HG03095 (cell line): ENCODE data around the gene CLIC3.

Experiments used
- ATAC-seq: cut with Tn5 transposase; IDR thresholded peaks from one replicate; pipeline ENCODE4 v1.9.1; 2021; ENCODE audit warnings: moderate library complexity; ENCODE audit not compliant: unreplicated experiment

CLIC3 gene

DNA sequence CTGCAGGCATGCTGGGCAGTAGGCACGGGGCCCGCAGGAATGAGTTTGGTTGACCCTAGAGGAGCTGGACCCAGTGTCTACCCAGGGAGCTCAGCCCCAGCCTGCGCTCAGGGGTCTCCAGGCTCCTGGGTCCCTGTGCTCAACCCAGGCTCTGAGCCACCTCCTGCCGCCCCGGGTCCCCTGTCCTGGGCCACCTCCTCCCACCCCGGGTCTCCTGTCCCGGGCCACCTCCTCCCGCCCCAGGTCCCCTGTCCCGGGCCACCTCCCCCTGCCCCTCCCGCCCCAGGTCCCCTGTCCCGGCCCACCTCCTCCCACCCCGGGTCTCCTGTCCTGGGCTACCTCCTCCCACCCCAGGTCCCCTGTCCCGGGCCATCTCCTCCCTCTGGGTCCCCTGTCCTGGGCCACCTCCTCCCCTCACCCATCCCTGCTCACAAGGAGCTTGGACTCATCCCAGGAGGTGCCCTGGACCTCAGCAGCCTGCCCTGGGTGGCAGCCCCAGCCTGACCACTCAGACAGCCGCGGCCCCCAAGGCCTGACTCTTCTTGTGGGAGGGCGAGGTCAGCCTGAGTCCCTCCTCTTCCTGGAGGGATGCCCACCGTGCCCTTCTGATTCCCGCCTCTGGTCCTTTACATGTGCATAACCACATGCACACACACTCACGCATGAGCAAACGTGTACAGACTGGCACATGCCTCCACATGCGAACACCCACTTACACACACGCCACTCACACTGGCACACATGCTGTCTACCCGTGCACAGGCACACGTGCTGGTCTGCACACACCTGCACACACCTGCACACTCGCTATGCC lies 41.9 kb downstream of the CLIC3 start:
- ATAC-seq = no peak

DNA sequence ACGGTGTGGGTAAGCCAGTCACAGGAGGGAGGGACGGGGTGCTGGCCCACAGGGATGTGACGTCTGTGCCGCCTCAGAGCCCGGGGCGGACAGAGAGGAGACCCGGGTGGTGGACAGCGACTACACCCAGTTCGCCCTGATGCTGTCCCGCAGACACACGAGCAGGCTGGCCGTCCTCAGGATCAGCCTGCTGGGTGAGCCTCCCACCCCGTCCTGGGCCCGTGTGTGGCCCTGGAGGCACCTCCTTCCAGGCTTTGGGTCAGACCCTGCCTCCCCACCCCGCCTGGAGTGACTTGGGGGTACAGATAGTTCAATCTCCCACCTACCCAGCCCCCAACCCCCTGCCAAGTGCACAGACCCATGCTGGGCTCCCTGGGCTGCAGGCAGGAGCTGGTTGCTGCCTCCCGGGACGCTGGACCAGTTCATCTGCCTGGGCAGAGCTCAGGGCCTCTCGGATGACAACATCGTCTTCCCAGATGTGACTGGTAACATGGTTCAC lies 42.5 kb downstream of the CLIC3 start:
- ATAC-seq = no peak

DNA sequence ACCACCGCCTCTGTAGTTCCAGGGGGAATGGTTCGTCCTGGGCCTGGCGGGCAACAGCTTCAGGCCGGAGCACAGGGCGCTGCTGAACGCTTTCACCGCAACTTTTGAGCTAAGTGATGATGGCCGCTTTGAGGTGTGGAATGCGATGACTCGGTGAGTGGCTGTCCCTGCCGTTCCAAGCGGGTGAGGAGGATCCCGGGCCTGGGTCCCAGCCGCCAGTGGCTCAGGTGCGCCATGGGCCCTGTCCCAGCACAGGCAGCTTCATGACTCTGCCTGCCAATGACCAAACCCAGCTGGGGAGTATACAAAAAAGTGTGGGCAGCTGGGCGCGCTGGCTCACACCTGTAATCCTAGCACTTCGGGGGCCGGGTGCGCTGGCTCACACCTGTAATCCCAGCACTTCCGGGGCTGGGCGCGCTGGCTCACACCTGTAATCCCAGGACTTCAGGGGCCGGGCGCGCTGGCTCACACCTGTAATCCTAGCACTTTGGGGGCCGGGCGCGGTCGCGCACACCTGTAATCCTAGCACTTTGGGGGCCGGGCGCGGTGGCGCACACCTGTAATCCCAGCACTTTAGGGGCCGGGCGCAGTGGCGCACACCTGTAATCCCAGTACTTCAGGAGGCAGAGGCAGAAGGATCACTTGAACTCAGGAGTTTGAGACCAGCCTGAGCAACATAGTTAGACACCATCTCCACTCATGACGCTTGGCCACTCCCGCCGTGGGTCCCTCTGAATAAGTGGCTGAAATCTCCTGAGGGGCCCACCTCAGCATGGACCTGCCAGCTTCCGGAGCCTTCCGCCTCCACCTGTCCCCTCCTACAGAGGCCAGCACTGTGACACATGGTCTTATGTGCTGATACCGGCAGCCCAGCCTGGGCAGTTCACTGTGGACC lies 43.2 kb downstream of the CLIC3 start:
- no peak for ATAC-seq

DNA sequence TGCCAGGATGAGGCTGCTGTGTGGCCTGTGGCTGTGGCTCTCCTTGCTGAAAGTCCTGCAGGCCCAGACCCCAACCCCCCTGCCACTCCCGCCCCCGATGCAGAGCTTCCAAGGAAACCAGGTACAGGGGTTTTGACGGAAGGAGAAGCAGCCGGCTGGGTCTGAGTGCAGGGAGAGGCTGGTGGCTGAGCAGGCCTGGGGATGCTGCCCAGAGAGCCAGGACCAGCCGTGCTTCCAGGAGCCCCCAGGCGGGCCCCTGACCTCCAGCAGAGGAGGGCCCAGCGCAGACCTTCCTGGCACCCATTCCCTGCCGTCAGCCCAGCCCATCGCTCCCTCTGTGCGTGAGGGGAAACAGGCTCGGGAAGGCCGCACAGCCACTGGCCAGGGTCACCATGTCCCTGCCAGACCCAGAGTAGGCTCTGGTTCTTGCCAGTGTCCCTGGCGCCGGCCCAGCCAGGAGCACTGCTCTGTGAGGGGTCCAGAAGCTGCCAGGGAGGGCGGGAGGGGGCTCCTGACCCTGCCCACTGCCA lies 44.0 kb downstream of the CLIC3 start:
- ATAC-seq = no peak

DNA sequence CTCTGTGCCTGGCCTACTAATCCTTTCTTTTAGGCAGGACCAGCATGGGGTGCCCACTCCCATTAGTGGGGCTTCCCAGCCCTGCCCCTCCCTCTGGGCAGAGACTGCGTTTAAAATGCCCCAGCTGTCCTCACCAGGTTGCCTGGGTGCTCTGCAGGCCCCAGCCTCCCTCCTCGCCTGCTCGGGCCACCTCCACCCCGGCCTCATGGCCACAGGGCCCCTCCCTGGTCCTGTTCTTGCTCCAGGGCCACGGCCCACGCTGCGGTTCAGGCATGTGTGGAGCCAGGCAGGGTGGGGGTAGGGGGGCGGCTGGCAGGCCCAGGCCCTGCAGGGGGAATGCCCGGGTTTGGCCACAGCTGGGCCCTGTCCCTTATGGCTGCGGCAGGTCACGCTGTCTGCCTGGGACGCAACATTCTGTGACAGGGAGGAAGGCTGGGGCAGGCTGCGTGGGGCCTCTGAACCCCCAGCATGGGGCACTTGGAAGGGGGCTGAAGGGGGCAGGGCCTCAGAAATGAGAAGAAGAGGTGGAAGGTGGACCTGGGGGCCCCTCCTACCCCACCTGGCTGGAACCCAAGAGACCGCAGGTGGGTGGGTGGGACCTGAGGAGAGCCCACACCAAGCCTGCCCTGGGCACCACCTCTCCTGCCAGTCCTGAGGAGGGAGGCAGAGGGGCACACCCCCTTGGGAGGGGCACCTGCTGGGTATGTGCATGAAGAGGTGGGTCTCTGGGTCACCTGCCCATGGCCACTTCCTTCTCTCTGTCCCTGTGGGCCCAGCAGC lies 44.6 kb downstream of the CLIC3 start, which contains the start of gene LCN12:
TSS of gene LCN12 (plus strand) at position 733 of the 780 bp plus-strand sequence. CDS start 55 bp downstream, outside the sequence.
- ATAC-seq = no peak

DNA sequence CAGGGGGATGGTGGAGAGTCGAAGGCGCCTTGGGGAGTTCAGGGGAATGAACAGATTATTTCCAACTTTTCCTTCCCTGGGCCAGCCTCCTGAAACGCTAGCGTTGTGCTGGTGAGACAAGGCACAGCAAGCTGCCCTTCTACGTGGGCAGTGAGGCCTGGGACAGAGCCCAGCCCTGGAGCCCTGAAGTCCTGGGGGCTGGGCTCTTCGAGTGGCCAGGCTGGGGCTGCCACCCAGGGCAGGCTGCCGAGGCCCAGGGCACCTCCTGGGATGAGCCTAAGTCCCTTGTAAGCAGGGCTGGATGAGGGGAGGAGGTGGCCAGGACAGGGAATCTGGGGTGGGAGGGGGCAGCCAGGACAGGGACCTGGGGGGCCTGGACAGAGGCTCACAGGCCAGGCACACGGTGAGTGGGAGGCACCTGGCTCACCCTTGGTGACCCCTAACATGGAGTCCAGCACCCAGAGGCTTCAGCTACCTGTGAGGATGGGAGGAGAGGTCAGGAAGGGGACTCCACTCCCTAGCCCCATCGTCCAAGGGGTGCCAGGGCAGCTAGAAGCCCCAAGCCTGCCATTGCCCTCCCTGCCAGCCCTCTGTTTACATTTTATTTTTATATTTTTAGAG lies 45.6 kb downstream of the CLIC3 start:
- no peak for ATAC-seq

DNA sequence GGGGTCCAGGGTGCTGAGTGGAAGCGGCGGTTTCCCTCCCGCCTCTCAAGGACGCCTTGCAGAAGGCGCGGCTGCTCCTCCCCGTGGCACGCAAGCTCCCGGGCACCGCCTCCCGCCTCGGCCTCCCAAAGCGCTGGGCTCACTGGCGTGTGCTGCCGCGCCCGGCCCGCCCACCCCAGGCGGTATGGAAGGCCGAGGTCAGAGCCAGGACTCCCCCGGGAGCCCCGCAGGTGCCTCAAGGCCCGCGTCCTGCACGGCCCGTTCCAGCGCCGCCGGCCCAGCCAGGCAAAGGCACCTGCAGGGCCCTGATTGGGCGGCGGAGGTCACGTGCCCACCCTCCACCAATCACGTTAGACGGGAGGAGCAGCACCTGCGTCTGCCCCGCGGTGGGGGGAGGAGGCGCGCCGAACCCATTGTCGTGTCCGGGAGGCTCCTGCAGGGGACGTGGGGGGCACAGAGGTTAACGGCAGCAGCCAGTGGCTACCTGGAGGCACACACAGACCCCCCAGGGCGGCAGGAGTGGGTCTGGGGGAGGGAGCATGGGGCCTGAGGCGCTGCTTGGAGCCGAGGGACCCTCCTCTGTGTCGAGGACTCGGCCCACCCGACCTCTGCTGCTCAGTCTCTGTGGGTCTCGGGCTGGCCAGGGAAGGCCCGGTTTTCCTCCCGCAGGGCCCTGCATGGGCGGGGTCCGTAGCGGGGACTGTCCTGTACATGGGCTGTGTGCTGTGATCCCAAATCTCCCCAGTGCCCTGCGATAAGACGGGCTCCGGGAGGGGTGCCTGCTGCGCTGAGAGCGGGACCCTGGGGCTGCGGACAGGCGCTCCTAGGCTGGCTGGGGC lies 46.3 kb downstream of the CLIC3 start:
- ATAC-seq = peak; percentile 65

DNA sequence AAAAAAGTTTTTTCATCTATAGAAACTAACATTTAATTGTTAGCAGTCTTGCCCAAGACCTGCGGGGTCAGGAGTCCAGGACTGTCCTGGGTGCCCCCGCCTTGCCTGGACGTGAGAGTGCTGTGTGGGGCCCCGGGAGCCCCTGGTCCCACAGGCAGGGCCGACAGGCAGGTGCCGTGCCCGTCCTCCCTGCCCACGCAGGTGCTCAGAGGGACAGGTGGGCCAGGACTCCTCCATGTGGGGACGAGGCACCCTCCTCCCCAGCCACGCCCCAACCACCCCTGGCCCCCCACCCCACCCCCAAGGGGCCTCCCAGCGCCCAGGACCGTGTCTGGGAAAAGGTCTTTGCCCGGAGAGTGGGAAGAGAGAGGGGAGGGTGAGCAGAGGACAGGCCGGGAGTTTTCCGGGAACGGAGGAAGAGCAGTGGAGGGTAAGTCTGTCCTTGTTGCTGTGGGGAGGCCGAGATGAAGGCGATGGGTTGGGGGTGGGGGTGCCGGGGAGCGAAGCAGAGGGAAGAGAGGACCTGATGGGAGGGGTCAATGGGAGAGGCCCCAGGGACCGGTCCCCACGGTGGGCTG lies 47.0 kb downstream of the CLIC3 start:
- ATAC-seq = no peak

DNA sequence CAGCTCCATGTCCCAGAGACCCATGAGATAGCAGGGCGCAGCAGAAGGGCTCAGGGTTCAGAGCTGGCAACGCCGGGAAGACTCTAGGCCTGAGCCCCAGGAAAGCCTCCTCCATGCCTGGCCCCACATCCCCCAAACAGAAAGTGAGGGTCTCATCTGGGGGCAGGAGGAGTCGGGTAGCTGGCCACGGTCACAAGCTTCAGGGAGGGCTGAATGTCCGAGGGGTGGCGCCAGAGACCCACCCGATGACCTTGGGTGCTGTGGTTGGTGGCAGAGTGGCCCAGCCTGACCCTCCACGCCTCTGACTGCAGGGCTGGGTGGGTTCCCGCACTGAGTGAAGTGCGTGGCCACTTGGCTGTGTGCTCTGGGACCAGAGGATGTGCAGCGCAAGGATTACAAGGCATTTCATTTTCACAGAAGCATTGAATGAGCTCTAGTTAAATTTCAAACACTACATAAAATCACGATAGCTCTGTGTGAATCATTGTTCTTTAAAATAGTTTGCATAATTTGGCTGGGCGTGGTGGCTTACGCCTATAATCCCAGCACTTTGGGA lies 48.3 kb downstream of the CLIC3 start:
- ATAC-seq = no peak

DNA sequence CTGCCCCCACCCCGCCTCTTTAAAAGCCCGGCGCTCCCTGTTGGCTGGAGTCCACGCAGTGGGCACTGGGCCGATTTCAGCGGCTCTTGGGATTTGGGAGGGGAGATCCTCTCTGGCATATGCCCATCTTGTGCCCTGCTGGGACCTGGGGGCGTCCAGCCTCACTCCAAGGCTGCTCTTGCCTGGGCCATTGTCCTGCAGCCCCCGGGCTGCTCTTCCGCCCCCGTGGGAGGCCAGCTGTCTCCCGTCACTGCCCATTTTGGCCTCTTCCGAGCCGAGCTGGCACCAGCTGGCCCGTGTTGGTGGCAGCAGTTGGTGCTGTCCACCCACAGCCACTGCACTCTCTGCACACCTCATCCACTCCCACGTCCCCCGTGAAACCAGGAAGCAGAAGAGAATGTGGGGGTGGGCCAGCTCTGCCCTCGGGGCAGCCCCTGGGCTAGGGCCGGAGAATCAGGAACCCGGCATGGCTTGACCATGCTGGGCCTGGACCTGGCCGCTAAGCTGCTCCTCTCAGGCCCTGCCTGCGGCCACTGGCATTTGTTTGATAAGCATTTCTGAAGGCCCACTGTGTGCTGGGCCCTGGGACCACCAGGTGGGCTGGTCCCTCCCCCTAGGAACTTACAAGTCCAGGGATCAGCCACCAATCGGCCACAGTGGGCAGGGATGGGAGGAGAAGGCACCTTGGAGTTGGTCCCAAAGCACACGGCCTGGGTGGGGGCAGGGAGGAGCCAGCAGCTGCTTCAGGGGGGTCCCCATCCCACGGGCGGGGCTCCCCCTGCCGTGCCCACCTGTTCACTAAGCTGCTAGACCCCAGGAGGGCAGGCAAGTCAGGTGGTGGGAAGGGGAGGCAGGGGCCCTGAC lies 49.1 kb downstream of the CLIC3 start:
- no peak for ATAC-seq

DNA sequence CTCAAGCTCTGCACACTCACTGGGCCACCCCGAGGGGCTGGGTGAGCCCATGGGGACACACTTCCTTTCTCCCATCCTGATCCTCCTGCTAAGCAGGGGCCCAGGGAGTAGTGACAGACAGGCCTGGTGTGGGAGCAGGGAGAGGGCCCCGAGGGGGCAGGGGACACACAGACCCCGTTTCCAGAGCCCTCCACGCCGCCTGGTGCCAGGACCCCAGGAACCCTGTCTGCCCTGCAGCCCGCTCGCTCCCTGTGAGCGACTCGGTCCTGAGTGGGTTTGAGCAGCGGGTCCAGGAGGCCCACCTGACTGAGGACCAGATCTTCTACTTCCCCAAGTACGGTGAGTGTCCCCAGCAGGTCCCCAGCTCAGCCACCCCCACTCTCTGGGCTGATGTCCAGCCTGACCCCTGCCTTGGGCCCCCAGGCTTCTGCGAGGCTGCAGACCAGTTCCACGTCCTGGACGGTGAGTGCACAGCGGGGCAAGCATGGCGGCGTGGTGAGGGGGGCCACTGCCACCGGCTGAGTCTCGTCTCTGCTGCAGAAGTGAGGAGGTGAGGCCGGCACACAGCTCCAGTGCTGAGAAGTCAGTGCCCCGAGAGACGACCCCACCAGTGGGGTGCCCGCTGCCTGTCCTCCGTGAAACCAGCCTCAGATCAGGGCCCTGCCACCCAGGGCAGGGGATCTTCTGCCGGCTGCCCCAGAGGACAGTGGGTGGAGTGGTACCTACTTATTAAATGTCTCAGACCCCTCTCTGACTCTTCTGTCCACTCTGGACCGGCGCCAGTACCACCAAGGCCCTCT lies 49.9 kb downstream of the CLIC3 start:
- no peak for ATAC-seq

DNA sequence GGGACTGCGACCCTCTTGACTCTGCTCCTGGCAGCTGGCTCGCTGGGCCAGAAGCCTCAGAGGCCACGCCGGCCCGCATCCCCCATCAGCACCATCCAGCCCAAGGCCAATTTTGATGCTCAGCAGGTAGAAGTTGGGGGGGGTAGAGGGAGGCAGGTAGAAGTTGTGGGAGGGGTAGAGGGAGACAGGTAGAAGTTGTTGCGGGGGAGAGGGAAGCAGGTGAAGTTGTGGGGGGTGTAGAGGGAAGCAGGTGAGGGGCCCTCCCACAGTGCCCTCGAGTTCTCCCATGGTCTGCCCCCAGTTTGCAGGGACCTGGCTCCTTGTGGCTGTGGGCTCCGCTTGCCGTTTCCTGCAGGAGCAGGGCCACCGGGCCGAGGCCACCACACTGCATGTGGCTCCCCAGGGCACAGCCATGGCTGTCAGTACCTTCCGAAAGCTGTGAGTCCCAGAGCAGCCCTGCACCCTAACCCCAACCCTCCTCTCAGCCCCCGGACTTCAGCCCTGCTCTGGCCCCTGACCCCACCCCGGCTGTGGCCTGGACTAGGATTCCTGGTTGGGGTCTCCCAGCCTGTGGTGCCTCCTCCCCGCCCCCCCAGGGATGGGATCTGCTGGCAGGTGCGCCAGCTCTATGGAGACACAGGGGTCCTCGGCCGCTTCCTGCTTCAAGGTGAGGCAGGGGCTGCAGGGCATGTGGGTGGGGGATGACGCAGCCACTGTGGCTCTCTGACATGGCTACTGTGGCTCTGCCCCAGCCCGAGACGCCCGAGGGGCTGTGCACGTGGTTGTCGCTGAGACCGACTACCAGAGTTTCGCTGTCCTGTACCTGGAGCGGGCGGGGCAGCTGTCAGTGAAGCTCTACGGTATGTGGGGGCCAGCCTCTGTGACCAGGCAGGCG lies 50.8 kb downstream of the CLIC3 start:
- ATAC-seq = no peak
